CD4-positive, alpha-beta T cell (primary cell): Measurements from ENCODE around the gene IFT81. TPM values are rescaled to one million over a fixed set of nuclear protein-coding genes. Genes with fewer than 3 reads are reported as not detected.

ENCODE experiments used
- ATAC-seq: fragments of 200-7000 bp; cut with Tn5 transposase; one replicate; pipeline ENCODE4 v1.10.0; 2022; ENCODE audit warnings: mild to moderate bottlenecking; ENCODE audit not compliant: poor library complexity
- CTCF ChIA-PET: fragments of 350-600 bp; sonication (Branson Sonifier 250); formaldehyde crosslinking; loops from one replicate; lab custom pipeline; 2021; ENCODE audit warnings: antibody characterized with exemption, inconsistent platforms; lab: Charles Lee
- POLR2A ChIA-PET: fragments of 350-600 bp; sonication (Branson Sonifier 250); formaldehyde crosslinking; loops from one replicate; lab custom pipeline; 2021; ENCODE audit warnings: antibody characterized with exemption, inconsistent platforms; lab: Charles Lee
- DNase-seq, 14 experiments: peaks; one replicate each; pipeline ENCODE4 v3.0.0-alpha.2; 2013 to 2020; ENCODE audit warnings: mixed read lengths in 2 of 14
- H3K27ac ChIP-seq, 2 donors: one replicate each; pipeline versions ENCODE4 v1.5.1 to v1.7.0; 2013; ENCODE audit warnings: low read length in 2 of 2, low read depth in 1 of 2, mild to moderate bottlenecking in 1 of 2
- H3K27me3 ChIP-seq, 2 experiments: 1 replicate in 1 of 2; 2 replicates in 1 of 2; pipeline versions ENCODE4 v1.6.1 to v1.7.0; 2013; ENCODE audit warnings: low read length in 2 of 2, control low read depth in 1 of 2, mild to moderate bottlenecking in 1 of 2, moderate library complexity in 1 of 2; ENCODE audit not compliant: insufficient read depth in 2 of 2, control insufficient read depth in 1 of 2
- H3K36me3 ChIP-seq: one replicate; pipeline ENCODE4 v1.6.1; 2013; ENCODE audit warnings: low read length, control low read depth; ENCODE audit not compliant: insufficient read depth
- H3K4me1 ChIP-seq: one replicate; pipeline ENCODE4 v1.6.1; 2013; ENCODE audit warnings: low read length, control low read depth; ENCODE audit not compliant: insufficient read depth
- H3K4me3 ChIP-seq: one replicate; pipeline ENCODE4 v1.5.1; 2013; ENCODE audit warnings: mild to moderate bottlenecking, low read length, moderate library complexity
- H3K9me3 ChIP-seq, 2 experiments: 1 replicate in 1 of 2; 2 replicates in 1 of 2; pipeline versions ENCODE4 v1.6.1 to v1.7.0; 2013; ENCODE audit warnings: low read length in 2 of 2, mild to moderate bottlenecking in 2 of 2, control low read depth in 1 of 2, moderate library complexity in 1 of 2; ENCODE audit not compliant: control insufficient read depth in 1 of 2, insufficient read depth in 1 of 2
- H3K27ac Mint-ChIP-seq: one replicate; pipeline ENCODE4 v1.8.0; 2020; ENCODE audit warnings: mixed read lengths
- H3K27me3 Mint-ChIP-seq: one replicate; pipeline ENCODE4 v1.8.0; 2021; ENCODE audit warnings: mixed read lengths
- H3K36me3 Mint-ChIP-seq: one replicate; pipeline ENCODE4 v1.8.0; 2021; ENCODE audit warnings: low read depth, mixed read lengths
- H3K4me1 Mint-ChIP-seq: one replicate; pipeline ENCODE4 v1.8.0; 2021; ENCODE audit warnings: low read depth, mixed read lengths
- H3K4me3 Mint-ChIP-seq: one replicate; pipeline ENCODE4 v1.8.0; 2020; ENCODE audit warnings: mild to moderate bottlenecking, mixed read lengths
- H3K9me3 Mint-ChIP-seq: one replicate; pipeline ENCODE4 v1.8.0; 2020; ENCODE audit warnings: mixed read lengths
- intact Hi-C, 2 experiments: fragments of 100-400 bp; cut with DNase I in 1 of 2; cut with micrococcal nuclease in 1 of 2; formaldehyde crosslinking; loops; one replicate each; pipeline versions ENCODE4 v1.15.1 to v1.9.0; 2023 to 2025; cut with DNase I, micrococcal nuclease
- total RNA-seq, 174 experiments: library from RNA in 2 of 174; stranded (reverse) in 2 of 174; gene quantifications; one replicate each; pipeline ENCODE4 v1.2.3 and lab custom pipeline; 2021 to 2026
- TF ChIP-seq, protein P1 (sequence below): fragments of 200-600 bp; IDR thresholded peaks from one replicate; pipeline ENCODE4 v1.8.0; 2022; ENCODE audit warnings: antibody characterized with exemption, mild to moderate bottlenecking

The IFT81 gene
- total RNA-seq, 2 experiments from 2014 or later = 0.41 to 1.1 TPM

DNA sequence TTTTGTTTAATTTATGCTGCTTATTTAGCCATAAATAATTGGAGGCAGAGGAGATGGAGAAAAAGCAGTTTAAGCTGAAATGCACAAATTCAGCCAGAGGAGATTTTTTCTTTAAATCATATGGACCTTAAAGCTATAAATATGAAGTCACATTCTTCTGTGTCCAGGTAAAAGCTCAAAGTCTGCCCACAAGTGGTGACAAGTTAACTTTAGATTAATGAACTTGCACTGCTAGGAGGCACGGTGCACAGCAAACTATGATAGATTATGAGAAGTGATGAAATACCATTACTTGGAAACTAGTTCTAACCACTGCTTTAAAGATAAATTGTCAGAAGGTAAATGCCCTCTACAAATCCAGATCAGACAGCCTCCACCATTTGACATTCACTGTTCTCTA is 69.0 kb downstream of the IFT81 start:
- Histone ChIP-seq H3K36me3 (no peaks in the 10 kb centered on the region), H3K27me3 (no peaks in the 10 kb centered on the region), H3K4me3 (no peak overlapping the region), H3K4me1 (no peaks in the 10 kb centered on the region), H3K27ac (no peak overlapping the region), H3K9me3 (peaks cover 0 to under 1% of the 10 kb centered on the region in 2 experiments)
- Mint-ChIP-seq H3K27me3 (no peaks in the 10 kb centered on the region), H3K4me3 (no peak overlapping the region), H3K27ac (no peak overlapping the region), H3K9me3 (no peaks in the 10 kb centered on the region), H3K4me1 (no peaks in the 10 kb centered on the region), H3K36me3 (peaks cover 4% of the 10 kb centered on the region)
- ChIA-PET CTCF (no interaction called here), POLR2A (no interaction called here)
- DNase-seq = no peak
- TF ChIP-seq, protein P1, sequence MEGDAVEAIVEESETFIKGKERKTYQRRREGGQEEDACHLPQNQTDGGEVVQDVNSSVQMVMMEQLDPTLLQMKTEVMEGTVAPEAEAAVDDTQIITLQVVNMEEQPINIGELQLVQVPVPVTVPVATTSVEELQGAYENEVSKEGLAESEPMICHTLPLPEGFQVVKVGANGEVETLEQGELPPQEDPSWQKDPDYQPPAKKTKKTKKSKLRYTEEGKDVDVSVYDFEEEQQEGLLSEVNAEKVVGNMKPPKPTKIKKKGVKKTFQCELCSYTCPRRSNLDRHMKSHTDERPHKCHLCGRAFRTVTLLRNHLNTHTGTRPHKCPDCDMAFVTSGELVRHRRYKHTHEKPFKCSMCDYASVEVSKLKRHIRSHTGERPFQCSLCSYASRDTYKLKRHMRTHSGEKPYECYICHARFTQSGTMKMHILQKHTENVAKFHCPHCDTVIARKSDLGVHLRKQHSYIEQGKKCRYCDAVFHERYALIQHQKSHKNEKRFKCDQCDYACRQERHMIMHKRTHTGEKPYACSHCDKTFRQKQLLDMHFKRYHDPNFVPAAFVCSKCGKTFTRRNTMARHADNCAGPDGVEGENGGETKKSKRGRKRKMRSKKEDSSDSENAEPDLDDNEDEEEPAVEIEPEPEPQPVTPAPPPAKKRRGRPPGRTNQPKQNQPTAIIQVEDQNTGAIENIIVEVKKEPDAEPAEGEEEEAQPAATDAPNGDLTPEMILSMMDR = no peak
- ATAC-seq = no peak
- intact Hi-C loops = no loop called here

DNA sequence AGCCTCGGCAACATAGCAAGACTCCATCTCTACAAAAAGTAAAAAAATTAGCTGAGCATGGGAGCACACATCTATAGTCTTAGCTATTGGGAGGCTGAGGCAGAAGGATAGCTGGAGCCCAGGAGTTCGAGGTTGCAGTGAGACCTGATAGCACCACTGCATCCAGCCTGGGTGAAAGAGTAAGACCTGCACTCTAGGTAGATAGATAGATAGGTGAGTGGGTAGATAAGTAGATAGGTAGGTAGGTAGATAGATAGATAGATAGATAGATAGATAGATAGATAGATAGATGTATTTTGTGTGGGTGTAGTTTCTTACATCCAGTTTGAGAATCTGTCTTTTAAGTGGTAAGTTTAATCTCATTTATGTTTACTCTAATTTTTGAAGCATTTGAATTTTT is 72.8 kb downstream of the IFT81 start:
- H3K27ac Mint-ChIP-seq = no peak overlapping the region
- ATAC-seq = no peak
- TF ChIP-seq, protein P1 = no peak

DNA sequence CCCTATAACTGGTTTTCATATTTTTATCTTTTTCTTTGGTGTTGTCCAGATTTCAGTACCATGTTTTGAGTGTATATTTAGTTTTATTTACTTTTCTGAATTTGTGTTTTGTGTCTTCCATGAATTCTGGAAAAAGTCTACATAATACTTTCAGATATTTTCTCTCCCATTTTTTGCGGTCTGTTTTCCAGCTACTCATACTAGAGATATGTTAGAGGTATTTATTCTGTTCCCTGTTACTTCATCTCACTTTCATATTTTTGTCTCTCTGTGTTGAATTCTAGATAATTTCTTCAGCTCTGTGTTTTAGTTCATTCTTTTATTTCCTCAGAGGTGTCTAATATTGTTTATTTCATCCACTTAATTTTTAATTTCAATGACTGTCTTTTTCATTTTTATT is 74.2 kb downstream of the IFT81 start:
- Histone ChIP-seq H3K4me3 (no peak overlapping the region), H3K27ac (no peak overlapping the region), H3K9me3 (no peaks in the 10 kb centered on the region), H3K27me3 (no peaks in the 10 kb centered on the region), H3K36me3 (no peaks in the 10 kb centered on the region), H3K4me1 (no peaks in the 10 kb centered on the region)
- DNase-seq (no peak), ATAC-seq (no peak)
- POLR2A ChIA-PET = no interaction called here
- Mint-ChIP-seq H3K4me1 (peaks cover 9% of the 10 kb centered on the region), H3K27ac (no peak overlapping the region), H3K27me3 (no peaks in the 10 kb centered on the region), H3K9me3 (no peaks in the 10 kb centered on the region), H3K4me3 (no peak overlapping the region), H3K36me3 (peaks cover 4% of the 10 kb centered on the region)
- TF ChIP-seq, protein P1 = no peak
- intact Hi-C loops = no loop called here
- CTCF ChIA-PET = no interaction called here

More for the DNA sequence above, 72.8 kb downstream of the IFT81 start:
- Histone ChIP-seq H3K27ac (no peak overlapping the region), H3K4me1 (no peaks in the 10 kb centered on the region), H3K9me3 (no peaks in the 10 kb centered on the region), H3K27me3 (no peaks in the 10 kb centered on the region), H3K36me3 (no peaks in the 10 kb centered on the region), H3K4me3 (no peak overlapping the region)
- intact Hi-C loops = no loop called here
- H3K36me3 Mint-ChIP-seq = peaks cover 4% of the 10 kb centered on the region
- H3K4me3 Mint-ChIP-seq = no peak overlapping the region
- POLR2A ChIA-PET = no interaction called here
- DNase-seq = no peak
- CTCF ChIA-PET = no interaction called here
- no peaks in the 10 kb centered on the region for H3K27me3 Mint-ChIP-seq
- H3K9me3 Mint-ChIP-seq = no peaks in the 10 kb centered on the region
- H3K4me1 Mint-ChIP-seq = peaks cover 9% of the 10 kb centered on the region
